Neuronal stem cell (in vitro differentiated cells): Measurements from ENCODE around the gene MXI1.

Experiments
- DNase-seq: peaks from one replicate; pipeline ENCODE4 v3.0.0-alpha.2; 2013; ENCODE audit warnings: low spot score
- H2AFZ ChIP-seq: one replicate; pipeline ENCODE4 v1.6.1; 2013; ENCODE audit warnings: mild to moderate bottlenecking, low read length, inconsistent platforms
- H2AK5ac ChIP-seq: 2 replicates; pipeline ENCODE4 v1.6.1; 2013; ENCODE audit warnings: low read depth, mild to moderate bottlenecking, inconsistent platforms, low read length, moderate library complexity, mixed read lengths
- H2BK120ac ChIP-seq: 2 replicates; pipeline ENCODE4 v1.6.1; 2013; ENCODE audit warnings: low read depth, mild to moderate bottlenecking, inconsistent platforms, low read length, moderate library complexity, mixed read lengths
- H2BK12ac ChIP-seq: one replicate; pipeline ENCODE4 v1.6.1; 2013; ENCODE audit warnings: low read length, inconsistent platforms
- H2BK15ac ChIP-seq: 2 replicates; pipeline ENCODE4 v1.6.1; 2013; ENCODE audit warnings: mild to moderate bottlenecking, low read length, inconsistent platforms, mixed read lengths
- H2BK5ac ChIP-seq: one replicate; pipeline ENCODE4 v1.6.1; 2013; ENCODE audit warnings: inconsistent platforms, mild to moderate bottlenecking, low read length, moderate library complexity
- H3K14ac ChIP-seq: one replicate; pipeline ENCODE4 v1.6.1; 2013; ENCODE audit warnings: low read length, inconsistent platforms
- H3K18ac ChIP-seq: 2 replicates; pipeline ENCODE4 v1.6.1; 2013; ENCODE audit warnings: low read length, inconsistent platforms
- H3K23ac ChIP-seq: 2 replicates; pipeline ENCODE4 v1.6.1; 2013; ENCODE audit warnings: low read depth, mild to moderate bottlenecking, mixed read lengths, low read length, inconsistent platforms; ENCODE audit not compliant: poor library complexity
- H3K27ac ChIP-seq: replicated peaks from 3 replicates; pipeline ENCODE4 v1.5.1; 2013; ENCODE audit warnings: low read length, inconsistent platforms
- H3K27me3 ChIP-seq, 3 experiments: 2 replicates each; pipeline ENCODE4 v1.6.1; 2013; ENCODE audit warnings: low read length in 3 of 3, mild to moderate bottlenecking in 2 of 3, inconsistent platforms in 1 of 3, low read depth in 1 of 3, mixed read lengths in 1 of 3, moderate library complexity in 1 of 3; ENCODE audit not compliant: control insufficient read depth in 3 of 3, insufficient read depth in 3 of 3
- H3K36me3 ChIP-seq, 2 donors: replicated peaks in 1 of 2; 2 replicates each; pipeline ENCODE4 v1.6.1; 2013; ENCODE audit warnings: low read length in 2 of 2; ENCODE audit not compliant: control insufficient read depth in 2 of 2, insufficient read depth in 2 of 2
- H3K4ac ChIP-seq: 2 replicates; pipeline ENCODE4 v1.6.1; 2013; ENCODE audit warnings: inconsistent platforms, mild to moderate bottlenecking, low read length, moderate library complexity
- H3K4me1 ChIP-seq, 2 donors: 1 replicate in 1 of 2; 2 replicates in 1 of 2; pipeline ENCODE4 v1.6.1; 2013; ENCODE audit warnings: low read length in 2 of 2, low read depth in 1 of 2; ENCODE audit not compliant: control insufficient read depth in 2 of 2, insufficient read depth in 1 of 2
- H3K4me2 ChIP-seq: one replicate; pipeline ENCODE4 v1.6.1; 2013; ENCODE audit warnings: mild to moderate bottlenecking, low read length, inconsistent platforms; ENCODE audit not compliant: insufficient read depth, poor library complexity, severe bottlenecking
- H3K4me3 ChIP-seq, 2 donors: 2 replicates each; pipeline ENCODE4 v1.5.1; 2013; ENCODE audit warnings: low read length in 2 of 2, mild to moderate bottlenecking in 2 of 2, inconsistent platforms in 1 of 2, moderate library complexity in 1 of 2
- H3K79me1 ChIP-seq: one replicate; pipeline ENCODE4 v1.6.1; 2013; ENCODE audit warnings: low read depth, mild to moderate bottlenecking, inconsistent platforms, low read length, moderate library complexity
- H3K9ac ChIP-seq: one replicate; pipeline ENCODE4 v1.6.1; 2013; ENCODE audit warnings: mild to moderate bottlenecking, low read depth, low read length, inconsistent platforms; ENCODE audit not compliant: poor library complexity
- H3K9me3 ChIP-seq, 2 donors: replicated peaks in 1 of 2; 2 replicates each; pipeline versions ENCODE3 to v1.6.1; 2013; ENCODE audit warnings: low read length in 2 of 2, mild to moderate bottlenecking in 2 of 2, inconsistent platforms in 1 of 2, low read depth in 1 of 2, mixed read lengths in 1 of 2, moderate library complexity in 1 of 2; ENCODE audit not compliant: control insufficient read depth in 2 of 2, insufficient read depth in 1 of 2
- H4K8ac ChIP-seq: one replicate; pipeline ENCODE4 v1.6.1; 2013; ENCODE audit warnings: low read depth, mild to moderate bottlenecking, inconsistent platforms, low read length, moderate library complexity
- H4K91ac ChIP-seq: one replicate; pipeline ENCODE4 v1.6.1; 2013; ENCODE audit warnings: low read length, low read depth, mild to moderate bottlenecking, inconsistent platforms; ENCODE audit not compliant: poor library complexity
- WGBS, 2 donors: extraction: QIAGEN DNeasy Blood & Tissue Kit; methylation state at CpG; one replicate each; pipeline ENCODE4 v1.1.7; 2013; ENCODE audit warnings: missing lambda C conversion rate in 2 of 2, mixed read lengths in 1 of 2; ENCODE audit not compliant: insufficient read length in 2 of 2, insufficient replicate concordance in 1 of 2; ENCODE audit errors: extremely low coverage in 2 of 2; 5-methylcytosine and 5-hydroxymethylcytosine counted together

The MXI1 gene

DNA sequence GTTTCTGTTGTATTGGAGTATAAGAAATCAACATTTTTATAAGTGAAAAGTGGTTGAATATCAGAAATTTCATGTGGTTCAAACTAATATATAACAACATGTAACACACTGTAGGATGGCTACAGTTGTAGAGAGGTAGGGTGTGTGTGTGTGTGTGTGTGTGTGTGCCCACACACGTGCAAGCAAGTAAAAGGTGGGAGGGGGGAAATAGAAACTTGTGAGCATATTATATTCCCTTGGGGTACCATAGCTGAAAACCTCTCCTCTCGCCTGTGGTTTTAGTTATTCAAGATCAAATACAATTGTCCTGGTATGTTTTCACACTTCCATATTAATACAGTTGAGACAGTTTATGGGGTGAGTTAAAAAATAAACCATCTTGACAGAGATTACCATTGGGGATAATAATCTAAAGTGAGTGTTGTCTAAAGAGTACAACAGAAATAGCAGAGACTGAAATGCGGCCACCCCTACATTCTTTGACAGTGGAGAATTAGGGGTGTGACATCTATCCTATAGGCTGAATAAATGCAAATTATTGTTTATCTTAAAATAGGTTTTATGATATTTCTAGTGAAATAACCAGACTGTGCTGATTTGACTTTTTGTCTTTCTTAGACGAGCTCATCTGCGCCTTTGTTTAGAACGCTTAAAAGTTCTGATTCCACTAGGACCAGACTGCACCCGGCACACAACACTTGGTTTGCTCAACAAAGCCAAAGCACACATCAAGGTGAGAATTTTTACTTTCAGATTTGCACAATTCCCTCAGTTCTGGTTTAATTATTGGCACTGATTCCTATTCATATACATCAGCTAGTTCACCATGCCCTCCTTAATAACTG, 71.4 kb downstream of the MXI1 start:
- no peak overlapping the region for H3K27ac ChIP-seq
- H2BK120ac ChIP-seq: no peak overlapping the region
- no peak overlapping the region for H4K91ac ChIP-seq
- peaks cover 0 to 1% of the 10 kb centered on the region in 2 donors for H3K4me1 ChIP-seq
- no peak overlapping the region for H2BK5ac ChIP-seq
- no peaks in the 10 kb centered on the region for H3K27me3 ChIP-seq
- no peaks in the 10 kb centered on the region for H3K79me1 ChIP-seq
- peaks cover 2 to 26% of the 10 kb centered on the region in 2 donors for H3K36me3 ChIP-seq
- H3K23ac ChIP-seq: no peak overlapping the region
- no peak overlapping the region for H3K18ac ChIP-seq
- no peaks in the 10 kb centered on the region for H3K9me3 ChIP-seq
- H3K4ac ChIP-seq: no peak overlapping the region
- H2AFZ ChIP-seq: no peak overlapping the region
- no peak overlapping the region for H2AK5ac ChIP-seq
- no peak overlapping the region for H3K9ac ChIP-seq
- no peak overlapping the region for H3K14ac ChIP-seq
- WGBS, 2 donors: no CpG with 5 or more reads among the region's 7 CpGs
- DNase-seq: no peak
- no peak overlapping the region for H2BK12ac ChIP-seq
- H2BK15ac ChIP-seq: no peak overlapping the region
- no peak overlapping the region for H3K4me3 ChIP-seq
- H4K8ac ChIP-seq: no peak overlapping the region
- no peak overlapping the region for H3K4me2 ChIP-seq

DNA sequence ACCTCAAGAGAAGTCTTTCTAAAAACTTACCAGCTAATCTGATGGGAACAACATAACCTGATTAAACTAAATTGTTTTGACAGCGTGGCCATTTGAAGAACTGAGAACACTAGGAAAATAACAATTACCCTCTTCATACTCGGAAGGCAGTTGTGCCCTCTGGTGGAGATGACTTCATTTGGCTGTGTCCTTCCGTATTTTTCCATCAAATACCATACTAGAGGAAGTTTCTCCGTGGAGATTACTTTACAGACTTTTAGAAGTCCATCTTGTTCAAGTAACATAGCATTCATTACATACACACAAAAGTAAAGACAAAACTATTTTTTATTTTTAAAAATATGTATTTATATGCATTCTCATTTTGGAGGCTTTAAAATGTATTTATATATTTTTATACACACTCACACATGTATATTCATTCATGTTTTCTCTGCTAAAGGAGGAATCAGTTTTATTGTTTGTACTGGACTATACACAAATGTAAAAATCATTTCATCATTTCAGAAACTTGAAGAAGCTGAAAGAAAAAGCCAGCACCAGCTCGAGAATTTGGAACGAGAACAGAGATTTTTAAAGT, 72.1 kb downstream of the MXI1 start:
- no peak overlapping the region for H3K18ac ChIP-seq
- no peak overlapping the region for H3K4me2 ChIP-seq
- H3K23ac ChIP-seq: no peak overlapping the region
- H2BK12ac ChIP-seq: no peak overlapping the region
- no peak overlapping the region for H4K91ac ChIP-seq
- H3K79me1 ChIP-seq: no peaks in the 10 kb centered on the region
- H2BK5ac ChIP-seq: no peak overlapping the region
- no peaks in the 10 kb centered on the region for H3K9me3 ChIP-seq
- no peak overlapping the region for H3K14ac ChIP-seq
- no peak overlapping the region for H2AK5ac ChIP-seq
- H3K27ac ChIP-seq: no peak overlapping the region
- no peak overlapping the region for H3K9ac ChIP-seq
- H3K36me3 ChIP-seq: peaks cover 2 to 34% of the 10 kb centered on the region in 2 donors
- no peaks in the 10 kb centered on the region for H3K27me3 ChIP-seq
- peaks cover 0 to 1% of the 10 kb centered on the region in 2 donors for H3K4me1 ChIP-seq
- no peak overlapping the region for H2BK120ac ChIP-seq
- peak; percentile 30 for DNase-seq
- H2BK15ac ChIP-seq: no peak overlapping the region
- no peak overlapping the region for H4K8ac ChIP-seq
- H2AFZ ChIP-seq: no peak overlapping the region
- WGBS, 2 donors: no CpG with 5 or more reads among the region's 6 CpGs
- no peak overlapping the region for H3K4ac ChIP-seq
- no peak overlapping the region for H3K4me3 ChIP-seq

DNA sequence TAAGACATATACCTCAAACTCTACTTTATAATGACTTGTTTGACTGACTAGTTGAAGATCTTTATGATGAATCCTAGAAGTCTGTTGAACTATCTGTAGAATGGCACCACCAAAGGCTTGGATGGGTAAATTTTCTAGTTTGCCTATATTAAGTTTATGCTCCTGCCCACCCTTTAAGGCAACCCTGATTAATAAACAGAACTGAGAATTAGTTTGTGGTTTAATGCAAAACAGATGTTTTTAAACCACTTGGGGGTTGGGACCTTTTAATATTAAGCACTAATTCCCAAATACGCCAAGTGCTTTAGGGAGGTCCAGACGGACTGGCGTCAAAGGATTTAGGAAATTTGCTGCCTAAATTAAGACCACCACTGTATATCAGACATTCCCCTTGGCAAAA, 76.9 kb downstream of the MXI1 start:
- no peaks in the 10 kb centered on the region for H3K4me1 ChIP-seq
- no peak overlapping the region for H2BK12ac ChIP-seq
- H2BK15ac ChIP-seq: no peak overlapping the region
- no peak overlapping the region for H2AK5ac ChIP-seq
- no peak overlapping the region for H4K8ac ChIP-seq
- peaks cover 7 to 81% of the 10 kb centered on the region in 2 donors for H3K36me3 ChIP-seq
- no CpG with 5 or more reads among the region's 3 CpGs for WGBS, 2 donors
- H3K18ac ChIP-seq: no peak overlapping the region
- H3K27me3 ChIP-seq: no peaks in the 10 kb centered on the region
- H2BK5ac ChIP-seq: no peak overlapping the region
- H3K9ac ChIP-seq: no peak overlapping the region
- no peak overlapping the region for H3K4me3 ChIP-seq
- H2BK120ac ChIP-seq: no peak overlapping the region
- no peak overlapping the region for H3K4me2 ChIP-seq
- no peak overlapping the region for H3K4ac ChIP-seq
- H3K27ac ChIP-seq: no peak overlapping the region
- H3K79me1 ChIP-seq: no peaks in the 10 kb centered on the region
- no peaks in the 10 kb centered on the region for H3K9me3 ChIP-seq
- no peak for DNase-seq
- no peak overlapping the region for H2AFZ ChIP-seq
- no peak overlapping the region for H4K91ac ChIP-seq
- no peak overlapping the region for H3K14ac ChIP-seq
- H3K23ac ChIP-seq: no peak overlapping the region

- H2BK120ac ChIP-seq: no peak overlapping the region
- no CpG with 5 or more reads among the region's 2 CpGs for WGBS, 2 donors
- no peak overlapping the region for H3K4me2 ChIP-seq
Observed at GRCh38 chr10:110285501-110285900, 78.1 kb downstream of the MXI1 start.

More at GRCh38 chr10:110285501-110285900, 78.1 kb downstream of the MXI1 start:
- no peak overlapping the region for H2BK15ac ChIP-seq
- no peak overlapping the region for H4K8ac ChIP-seq
- no peak overlapping the region for H3K9ac ChIP-seq
- H2AFZ ChIP-seq: no peak overlapping the region
- H2BK5ac ChIP-seq: no peak overlapping the region
- H3K18ac ChIP-seq: no peak overlapping the region
- H3K4me3 ChIP-seq: no peak overlapping the region
- H3K23ac ChIP-seq: no peak overlapping the region
- H3K36me3 ChIP-seq: peaks cover 4 to 84% of the 10 kb centered on the region in 2 donors
- no peak overlapping the region for H3K14ac ChIP-seq
- H2AK5ac ChIP-seq: no peak overlapping the region
- H3K4me1 ChIP-seq: no peaks in the 10 kb centered on the region
- H3K9me3 ChIP-seq: no peaks in the 10 kb centered on the region
- H4K91ac ChIP-seq: no peak overlapping the region
- no peak overlapping the region for H3K27ac ChIP-seq
- no peak for DNase-seq
- no peaks in the 10 kb centered on the region for H3K79me1 ChIP-seq
- no peaks in the 10 kb centered on the region for H3K27me3 ChIP-seq
- no peak overlapping the region for H3K4ac ChIP-seq
- no peak overlapping the region for H2BK12ac ChIP-seq
